Ectodermal cell (in vitro differentiated cells): ENCODE data around the gene CARD11.

ENCODE experiments used
- H3K27ac ChIP-seq: 2 replicates; pipeline ENCODE4 v1.7.0; 2013; ENCODE audit warnings: mild to moderate bottlenecking, low read depth, low read length; ENCODE audit not compliant: insufficient read depth, poor library complexity, severe bottlenecking
- H3K27me3 ChIP-seq: 2 replicates; pipeline ENCODE4 v1.7.0; 2013; ENCODE audit warnings: mild to moderate bottlenecking, low read length; ENCODE audit not compliant: insufficient read depth, control insufficient read depth, poor library complexity, severe bottlenecking
- H3K36me3 ChIP-seq: one replicate; pipeline ENCODE4 v1.7.0; 2013; ENCODE audit warnings: low read length; ENCODE audit not compliant: control insufficient read depth, insufficient read depth
- H3K4me1 ChIP-seq: one replicate; pipeline ENCODE4 v1.7.0; 2013; ENCODE audit warnings: low read length; ENCODE audit not compliant: control insufficient read depth, insufficient read depth
- H3K4me3 ChIP-seq: 2 replicates; pipeline ENCODE4 v1.7.0; 2013; ENCODE audit warnings: low read depth, low read length, control low read depth; ENCODE audit not compliant: insufficient read depth
- H3K9me3 ChIP-seq: 2 replicates; pipeline ENCODE4 v1.7.0; 2013; ENCODE audit warnings: mild to moderate bottlenecking, low read length, moderate library complexity; ENCODE audit not compliant: control insufficient read depth
- WGBS, 2 experiments: methylation state at CpG; one replicate each; pipeline ENCODE4 v1.1.7; 2013; ENCODE audit warnings: missing lambda C conversion rate in 2 of 2; 5-methylcytosine and 5-hydroxymethylcytosine counted together

The CARD11 gene

DNA sequence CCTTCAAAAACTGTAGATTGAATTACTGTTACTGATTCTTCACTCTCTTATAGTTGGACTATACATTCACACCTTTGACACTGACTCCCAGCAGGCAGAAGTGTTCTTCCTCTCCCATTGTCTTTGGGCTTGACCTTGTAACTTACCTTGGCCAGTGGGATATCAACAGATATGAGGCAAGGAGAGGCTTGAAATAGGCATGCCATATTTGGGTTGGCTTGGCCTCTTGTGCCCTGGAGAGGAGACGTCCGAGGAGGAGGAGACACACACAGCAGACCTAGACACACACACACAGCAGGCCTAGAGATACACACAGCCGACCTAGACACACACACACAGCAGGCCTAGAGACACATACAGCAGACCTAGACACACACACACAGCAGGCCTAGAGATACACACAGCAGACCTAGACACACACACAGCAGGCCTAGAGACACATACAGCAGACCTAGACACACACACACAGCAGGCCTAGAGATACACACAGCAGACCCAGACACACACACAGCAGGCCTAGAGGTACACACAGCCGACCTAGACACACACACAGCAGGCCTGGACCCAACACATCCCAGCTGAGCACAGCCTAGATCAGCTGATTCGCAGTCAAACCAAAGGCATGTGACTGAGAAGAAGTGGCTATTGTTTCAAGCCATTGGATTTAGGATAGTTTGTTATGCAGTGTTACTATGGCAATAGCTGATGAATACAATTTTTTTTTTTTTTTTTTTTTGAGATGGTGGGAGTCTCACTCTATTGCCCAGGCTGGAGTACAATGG is 187.1 kb downstream of the CARD11 start:
- Histone ChIP-seq H3K4me1 (peaks cover 5% of the 10 kb centered on the region), H3K27me3 (no peaks in the 10 kb centered on the region), H3K36me3 (no peaks in the 10 kb centered on the region), H3K27ac (no peak overlapping the region), H3K4me3 (no peak overlapping the region), H3K9me3 (no peaks in the 10 kb centered on the region)
- 83 to 89% methylated on average over 5 of the region's 5 CpGs for whole genome bisulfite sequencing, 2 experiments
